OCI-LY7 (cell line): ENCODE data around the gene PHACTR3. TPM values are rescaled to one million over a fixed set of nuclear protein-coding genes. Genes with fewer than 3 reads are reported as not detected.

Experiments used
- BruUV-seq: library from RNA; stranded (reverse); fragments of 400-500 nt; replicated peaks from 2 replicates; lab custom pipeline; 2021; lab: Mats Ljungman, UMichigan
- CTCF ChIA-PET: fragments of 300-600 bp; sonication (Branson Sonifier 250); formaldehyde crosslinking; loops from one replicate; lab custom pipeline; 2022; ENCODE audit warnings: antibody characterized with exemption; ENCODE audit not compliant: unreplicated experiment; lab: Charles Lee
- POLR2A ChIA-PET: fragments of 300-600 bp; sonication (Branson Sonifier 250); formaldehyde crosslinking; loops from one replicate; lab custom pipeline; 2022; ENCODE audit warnings: antibody characterized with exemption; lab: Charles Lee
- DNase-seq: peaks from one replicate; pipeline ENCODE4 v3.0.0-alpha.2; 2015; ENCODE audit warnings: low spot score
- H2AFZ ChIP-seq: fragments of 200-600 bp; sonication (generic), shearing (Covaris generic); 2 replicates; pipeline ENCODE4 v1.6.1; 2014; ENCODE audit warnings: mild to moderate bottlenecking, antibody characterized with exemption, low read length, moderate library complexity
- H3K27ac ChIP-seq: fragments of 200-600 bp; sonication (generic); 2 replicates; pipeline ENCODE4 v1.5.1; 2014; ENCODE audit warnings: mixed run types, low read depth, mild to moderate bottlenecking, moderate library complexity, low read length, inconsistent platforms; ENCODE audit not compliant: poor library complexity, severe bottlenecking
- H3K36me3 ChIP-seq: fragments of 200-600 bp; sonication (generic); 2 replicates; pipeline ENCODE4 v1.6.1; 2014; ENCODE audit warnings: mild to moderate bottlenecking, antibody characterized with exemption, low read length, moderate library complexity, mixed read lengths; ENCODE audit not compliant: insufficient read depth
- H3K4me1 ChIP-seq: fragments of 200-600 bp; sonication (generic); 2 replicates; pipeline ENCODE4 v1.5.1; 2014; ENCODE audit warnings: mild to moderate bottlenecking, low read length; ENCODE audit not compliant: insufficient read depth, poor library complexity, severe bottlenecking
- H3K4me2 ChIP-seq: fragments of 200-600 bp; sonication (generic); 2 replicates; pipeline ENCODE4 v1.6.1; 2014; ENCODE audit warnings: mild to moderate bottlenecking, low read length
- H3K4me3 ChIP-seq: fragments of 200-600 bp; sonication (generic); 2 replicates; pipeline ENCODE4 v1.5.1; 2014; ENCODE audit warnings: mild to moderate bottlenecking, low read depth, low read length; ENCODE audit not compliant: poor library complexity, severe bottlenecking
- H3K79me2 ChIP-seq: fragments of 200-600 bp; sonication (generic); 2 replicates; pipeline ENCODE4 v1.6.1; 2016; ENCODE audit warnings: low read depth, mild to moderate bottlenecking, low read length, moderate library complexity, mixed read lengths; ENCODE audit not compliant: insufficient read depth
- H3K9me2 ChIP-seq: fragments of 200-600 bp; sonication (generic); 2 replicates; pipeline ENCODE4 v1.6.1; 2016; ENCODE audit warnings: mild to moderate bottlenecking, low read length, mixed read lengths; ENCODE audit not compliant: insufficient read depth
- H3K9me3 ChIP-seq: fragments of 200-600 bp; sonication (generic); 2 replicates; pipeline ENCODE4 v1.6.1; 2014; ENCODE audit warnings: mild to moderate bottlenecking, mixed run types, low read length, mixed read lengths
- H4K20me1 ChIP-seq: fragments of 200-600 bp; sonication (generic); 2 replicates; pipeline ENCODE4 v1.6.1; 2014; ENCODE audit warnings: mild to moderate bottlenecking, antibody characterized with exemption, low read length, moderate library complexity, mixed read lengths; ENCODE audit not compliant: insufficient read depth
- EZH2phosphoT487 ChIP-seq: fragments of 200-600 bp; sonication (generic); IDR thresholded peaks from 2 replicates; pipeline ENCODE4 v1.6.1; 2018; ENCODE audit warnings: low read depth, borderline replicate concordance, mild to moderate bottlenecking, mixed run types, antibody characterized with exemption, low read length, moderate library complexity, mixed read lengths
- intact Hi-C: fragments of 100-400 bp; cut with micrococcal nuclease; formaldehyde crosslinking; loops from one replicate; pipeline ENCODE4 v1.10.0; 2022; ENCODE audit not compliant: unreplicated experiment
- total RNA-seq, 2 experiments: library from RNA; depleted of rRNA in 1 of 2; stranded (reverse); fragments of >200 nt in 1 of 2; shearing (Covaris generic) in 1 of 2; gene quantifications; 2 replicates each; pipeline ENCODE4 v1.2.3, GENCODE V29; 2014 to 2022
- TF ChIP-seq, protein P1 (sequence below): fragments of 200-600 bp; sonication (generic); conservative IDR thresholded peaks from 2 replicates; pipeline ENCODE4 v1.5.1; 2014; ENCODE audit warnings: mild to moderate bottlenecking, antibody characterized with exemption, low read length, moderate library complexity, mixed read lengths

Gene PHACTR3
- total RNA-seq, 2 experiments from 2014 or later, result 0.32 TPM; not detected in 1

DNA sequence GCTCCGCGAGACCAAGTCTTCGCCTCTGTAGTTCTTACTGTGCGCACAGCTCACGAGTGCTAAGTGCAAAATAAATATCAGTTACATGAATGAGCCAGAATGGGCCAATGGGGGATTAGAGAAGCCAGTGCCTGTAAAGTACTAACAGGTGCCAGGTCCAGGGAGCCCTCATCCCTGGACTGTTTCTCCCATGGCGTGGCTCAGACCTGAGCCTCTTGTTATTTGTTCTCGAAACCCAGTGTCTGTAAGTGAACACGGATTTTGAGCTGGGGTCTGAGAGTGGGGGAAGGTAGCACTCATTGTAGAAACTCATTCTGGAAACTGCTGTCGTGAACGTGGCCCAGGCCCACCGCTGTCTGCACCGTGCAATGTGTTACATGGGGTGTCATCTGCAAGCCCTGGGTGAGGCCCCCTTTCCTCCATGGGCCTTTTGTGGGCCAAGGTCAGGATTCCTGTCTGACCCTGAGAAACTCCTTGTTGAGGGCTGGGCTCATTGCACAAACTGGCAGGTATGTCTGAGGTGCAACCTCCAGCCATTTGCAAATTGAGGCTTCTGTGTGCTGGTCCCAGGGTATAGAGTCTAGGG lies 174.4 kb downstream of the PHACTR3 start:
- no peak overlapping the region for H3K4me3 ChIP-seq
- no peaks in the 10 kb centered on the region for H3K9me3 ChIP-seq
- POLR2A ChIA-PET, result no interaction called here
- H3K4me2 ChIP-seq, result no peak overlapping the region
- no peak overlapping the region for H2AFZ ChIP-seq
- no peaks in the 10 kb centered on the region for H3K36me3 ChIP-seq
- DNase-seq, result no peak
- H4K20me1 ChIP-seq, result no peaks in the 10 kb centered on the region
- no peaks in the 10 kb centered on the region for H3K79me2 ChIP-seq
- TF ChIP-seq, protein P1, sequence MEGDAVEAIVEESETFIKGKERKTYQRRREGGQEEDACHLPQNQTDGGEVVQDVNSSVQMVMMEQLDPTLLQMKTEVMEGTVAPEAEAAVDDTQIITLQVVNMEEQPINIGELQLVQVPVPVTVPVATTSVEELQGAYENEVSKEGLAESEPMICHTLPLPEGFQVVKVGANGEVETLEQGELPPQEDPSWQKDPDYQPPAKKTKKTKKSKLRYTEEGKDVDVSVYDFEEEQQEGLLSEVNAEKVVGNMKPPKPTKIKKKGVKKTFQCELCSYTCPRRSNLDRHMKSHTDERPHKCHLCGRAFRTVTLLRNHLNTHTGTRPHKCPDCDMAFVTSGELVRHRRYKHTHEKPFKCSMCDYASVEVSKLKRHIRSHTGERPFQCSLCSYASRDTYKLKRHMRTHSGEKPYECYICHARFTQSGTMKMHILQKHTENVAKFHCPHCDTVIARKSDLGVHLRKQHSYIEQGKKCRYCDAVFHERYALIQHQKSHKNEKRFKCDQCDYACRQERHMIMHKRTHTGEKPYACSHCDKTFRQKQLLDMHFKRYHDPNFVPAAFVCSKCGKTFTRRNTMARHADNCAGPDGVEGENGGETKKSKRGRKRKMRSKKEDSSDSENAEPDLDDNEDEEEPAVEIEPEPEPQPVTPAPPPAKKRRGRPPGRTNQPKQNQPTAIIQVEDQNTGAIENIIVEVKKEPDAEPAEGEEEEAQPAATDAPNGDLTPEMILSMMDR, result no peak
- TF ChIP-seq EZH2phosphoT487, result no peak
- H3K27ac ChIP-seq, result no peak overlapping the region
- intact Hi-C loops, result no loop called here
- BruUV-seq, result no TSS peak
- CTCF ChIA-PET, result no interaction called here
- H3K4me1 ChIP-seq, result no peaks in the 10 kb centered on the region
- H3K9me2 ChIP-seq, result no peaks in the 10 kb centered on the region

DNA sequence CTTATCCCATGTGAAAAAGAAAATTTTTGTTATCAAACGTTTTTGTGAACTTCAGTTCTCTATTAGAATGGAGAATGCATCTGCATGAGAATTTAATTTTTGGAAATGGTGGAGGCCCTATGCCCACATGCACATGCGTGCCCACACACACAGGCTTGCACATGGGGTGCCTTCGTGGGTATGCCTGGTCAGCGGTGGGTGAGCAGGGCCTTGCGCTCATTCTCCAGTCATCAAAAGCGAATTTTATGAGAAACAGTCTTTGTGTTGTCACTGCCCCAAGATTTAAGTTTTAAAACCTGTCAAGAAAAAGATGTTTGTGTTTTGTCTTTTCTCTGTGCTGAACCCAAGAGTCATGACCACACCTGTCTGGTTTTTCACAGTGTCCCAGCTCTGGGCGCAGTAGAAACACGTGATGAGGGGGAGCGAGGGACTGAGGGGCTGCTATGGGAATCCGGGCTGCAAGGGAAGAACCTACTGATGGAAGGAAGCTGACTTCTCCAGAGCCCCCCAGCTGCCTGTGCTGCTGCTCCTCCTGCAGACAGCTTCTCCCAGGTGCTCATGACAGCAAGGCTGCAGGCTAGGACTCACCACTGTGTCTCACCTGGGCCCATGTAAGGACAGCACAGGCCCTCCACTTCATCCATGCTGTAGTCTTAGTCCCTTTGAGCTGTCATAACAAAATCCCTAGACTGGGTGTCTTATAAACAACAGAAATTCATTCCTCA lies 175.5 kb downstream of the PHACTR3 start:
- Histone ChIP-seq H3K4me1 (no peaks in the 10 kb centered on the region), H3K36me3 (no peaks in the 10 kb centered on the region), H3K27ac (no peak overlapping the region), H2AFZ (no peak overlapping the region), H3K9me3 (no peaks in the 10 kb centered on the region), H3K79me2 (no peaks in the 10 kb centered on the region), H4K20me1 (no peaks in the 10 kb centered on the region), H3K4me3 (no peak overlapping the region), H3K9me2 (no peaks in the 10 kb centered on the region), H3K4me2 (no peak overlapping the region)
- no TSS peak for BruUV-seq
- intact Hi-C loops, result no loop called here
- DNase-seq, result no peak
- TF ChIP-seq, protein P1, result no peak
- TF ChIP-seq EZH2phosphoT487, result no peak
- CTCF ChIA-PET, result no interaction called here
- POLR2A ChIA-PET, result no interaction called here
